HepG2 (cell line): ENCODE data around the gene PPP4C. TPM values are rescaled to one million over a fixed set of nuclear protein-coding genes. Genes with fewer than 3 reads are reported as not detected.

Experiments used
- ATAC-seq: fragments of 200-7000 bp; cut with Tn5 transposase; 3 replicates; pipeline ENCODE4 v1.9.1; 2020; ENCODE audit warnings: mild to moderate bottlenecking, moderate library complexity
- BruUV-seq: library from RNA; stranded (reverse); fragments of 400-500 nt; replicated peaks from 2 replicates; lab custom pipeline; 2021; lab: Mats Ljungman, UMichigan
- CTCF ChIA-PET: fragments of 300-600 bp; formaldehyde crosslinking; extraction: SDS; loops from one replicate; lab custom pipeline; 2021; ENCODE audit warnings: low total read pairs, inconsistent platforms, low intra/inter-chr PET ratio; lab: Yijun Ruan, JAX
- POLR2A ChIA-PET: fragments of 350-600 bp; sonication (Branson Sonifier 250); formaldehyde crosslinking; loops from one replicate; lab custom pipeline; 2020; ENCODE audit warnings: antibody characterized with exemption, inconsistent platforms; lab: Yijun Ruan, JAX
- DNase-seq: peaks from one replicate; pipeline ENCODE4 v3.0.0-alpha.2; 2015; ENCODE audit warnings: low spot score
- FAIRE-seq: peaks from 3 replicates; lab custom pipeline; 2011; peaks lifted over from hg19 to GRCh38; lab: Jason Lieb, UNC
- H2AFZ ChIP-seq: one replicate; pipeline ENCODE4 v1.6.1; 2011; ENCODE audit warnings: low read length, inconsistent platforms
- H3K27ac ChIP-seq: fragments of 300-600 bp; 3 replicates; pipeline ENCODE4 v1.8.0; 2011; ENCODE audit warnings: mixed run types, mild to moderate bottlenecking, mixed read lengths, low read length, inconsistent platforms; ENCODE audit not compliant: insufficient read depth; ENCODE audit errors: extremely low read length
- H3K27me3 ChIP-seq, 2 experiments: fragments of 200-600 bp in 1 of 2; 2 replicates in 1 of 2; 3 replicates in 1 of 2; pipeline versions ENCODE4 v1.6.0 to v1.8.0; 2011; ENCODE audit warnings: low read length in 2 of 2, mild to moderate bottlenecking in 2 of 2, moderate library complexity in 2 of 2, inconsistent platforms in 1 of 2; ENCODE audit not compliant: insufficient read depth in 2 of 2, control insufficient read depth in 1 of 2
- H3K36me3 ChIP-seq, 2 experiments: fragments of 200-600 bp in 1 of 2; replicated peaks in 1 of 2; 2 replicates in 1 of 2; 3 replicates in 1 of 2; pipeline versions ENCODE4 v1.5.1 to v1.8.0; 2011; ENCODE audit warnings: low read length in 2 of 2, inconsistent platforms in 1 of 2; ENCODE audit not compliant: insufficient read depth in 2 of 2, control insufficient read depth in 1 of 2
- H3K4me1 ChIP-seq: 2 replicates; pipeline ENCODE4 v1.5.1; 2012; ENCODE audit warnings: low read length, inconsistent platforms; ENCODE audit not compliant: insufficient read depth
- H3K4me2 ChIP-seq: 2 replicates; pipeline ENCODE4 v1.6.0; 2011; ENCODE audit warnings: low read depth, low read length, inconsistent platforms
- H3K4me3 ChIP-seq, 3 experiments: fragments of 200-600 bp in 1 of 3; sonication (generic), shearing (Covaris generic) in 1 of 3; replicated peaks in 1 of 3; 2 replicates each; pipeline ENCODE4 v1.5.1; 2011 to 2016; ENCODE audit warnings: low read length in 3 of 3, inconsistent platforms in 2 of 3, low read depth in 2 of 3, mild to moderate bottlenecking in 2 of 3, control low read depth in 1 of 3, mixed read lengths in 1 of 3; ENCODE audit not compliant: insufficient read depth in 1 of 3
- H3K79me2 ChIP-seq: one replicate; pipeline ENCODE4 v1.6.1; 2011; ENCODE audit warnings: low read length, inconsistent platforms; ENCODE audit not compliant: insufficient read depth
- H3K9ac ChIP-seq: 2 replicates; pipeline ENCODE4 v1.6.0; 2011; ENCODE audit warnings: mild to moderate bottlenecking, low read depth, low read length, inconsistent platforms; ENCODE audit not compliant: insufficient read depth
- H3K9me3 ChIP-seq: 2 replicates; pipeline ENCODE4 v1.5.1; 2012; ENCODE audit warnings: mild to moderate bottlenecking, low read length
- H4K20me1 ChIP-seq: 2 replicates; pipeline ENCODE4 v1.6.0; 2011; ENCODE audit warnings: inconsistent platforms, mild to moderate bottlenecking, low read length, moderate library complexity; ENCODE audit not compliant: insufficient read depth
- GTF2F1 ChIP-seq: fragments of 150-350 bp; IDR thresholded peaks from 2 replicates; pipeline ENCODE4 v1.6.1; 2014; ENCODE audit warnings: low read length
- HNRNPL ChIP-seq: fragments of 200-400 bp; formaldehyde crosslinking; IDR thresholded peaks from 2 replicates; pipeline ENCODE4 v1.6.1; 2017; ENCODE audit warnings: mild to moderate bottlenecking, low read depth, low read length
- KAT2B ChIP-seq: fragments of 150-350 bp; IDR thresholded peaks from 2 replicates; pipeline ENCODE4 v1.6.1; 2014; ENCODE audit warnings: low read depth, low read length, borderline replicate concordance
- KDM5A ChIP-seq: fragments of 200-600 bp; sonication (generic); IDR thresholded peaks from 2 replicates; pipeline ENCODE4 v1.7.0; 2018; ENCODE audit warnings: antibody characterized with exemption, mild to moderate bottlenecking, low read length, borderline replicate concordance
- MEIS2 ChIP-seq: sonication (generic); formaldehyde crosslinking; IDR thresholded peaks from 2 replicates; pipeline ENCODE4 v1.9.0; 2021; ENCODE audit warnings: mild to moderate bottlenecking, missing genetic modification reagents
- MIXL1 ChIP-seq: IDR thresholded peaks from 2 replicates; pipeline ENCODE4 v1.6.1; 2016
- SMARCE1 ChIP-seq: fragments of 450-650 bp; IDR thresholded peaks from 2 replicates; pipeline ENCODE4 v1.6.1; 2017; ENCODE audit warnings: borderline replicate concordance
- SP2 ChIP-seq: sonication (generic); formaldehyde crosslinking; IDR thresholded peaks from 2 replicates; pipeline ENCODE4 v1.5.1; 2020; ENCODE audit warnings: mild to moderate bottlenecking, missing genetic modification reagents
- U2AF1 ChIP-seq: fragments of 200-400 bp; formaldehyde crosslinking; optimal IDR thresholded peaks from 2 replicates; pipeline ENCODE3; 2017; ENCODE audit warnings: mild to moderate bottlenecking, low read depth, low read length
- U2AF2 ChIP-seq: fragments of 200-400 bp; formaldehyde crosslinking; IDR thresholded peaks from 2 replicates; pipeline ENCODE4 v1.6.1; 2017; ENCODE audit warnings: low read depth, mild to moderate bottlenecking, low read length
- ZFP37 ChIP-seq: sonication (generic); formaldehyde crosslinking; IDR thresholded peaks from 2 replicates; pipeline ENCODE4 v1.4.0; 2020; ENCODE audit warnings: missing genetic modification reagents, borderline replicate concordance
- ZNF337 ChIP-seq: sonication (generic); formaldehyde crosslinking; IDR thresholded peaks from 2 replicates; pipeline ENCODE4 v1.5.1; 2020; ENCODE audit warnings: missing genetic modification reagents, low read depth, mild to moderate bottlenecking, borderline replicate concordance
- ZNF446 ChIP-seq: sonication (generic); formaldehyde crosslinking; IDR thresholded peaks from 2 replicates; pipeline ENCODE4 v1.5.0; 2020; ENCODE audit warnings: mild to moderate bottlenecking, missing genetic modification reagents
- ZNF782 ChIP-seq: sonication (generic); formaldehyde crosslinking; IDR thresholded peaks from 2 replicates; pipeline ENCODE4 v1.4.0; 2020; ENCODE audit warnings: missing genetic modification reagents, mild to moderate bottlenecking, borderline replicate concordance
- ZNF883 ChIP-seq: sonication (generic); formaldehyde crosslinking; IDR thresholded peaks from 2 replicates; pipeline ENCODE4 v1.5.1; 2020; ENCODE audit warnings: mild to moderate bottlenecking, missing genetic modification reagents; ENCODE audit errors: not compliant biosample characterization
- WGBS: methylation state at CpG from one replicate; pipeline ENCODE4 v1.1.6; 2017; ENCODE audit warnings: low lambda C conversion rate; 5-methylcytosine and 5-hydroxymethylcytosine counted together
- in situ Hi-C: cut with HindIII; loops from 2 replicates; pipeline ENCODE4 v1.10.0; 2017; ENCODE audit warnings: low pct_unique_long_range_greater_than_20kb; ENCODE audit not compliant: extremely low pct_ligation_motif_present
- intact Hi-C: fragments of 100-400 bp; cut with micrococcal nuclease; formaldehyde crosslinking; loops from one replicate; pipeline ENCODE4 v1.10.0; 2022; ENCODE audit not compliant: unreplicated experiment
- polyA plus RNA-seq, 8 experiments: library from polyadenylated mRNA; depleted of rRNA in 3 of 8; stranded (reverse) in 7 of 8; unstranded in 1 of 8; fragments of >200 nt; fragmentation: Illumina TruSeq in 4 of 8; extraction: Trizol in 4 of 8; gene quantifications; 2 replicates each; pipeline versions ENCODE4 v1.2.1 to v1.2.3, GENCODE V29; 2011 to 2016; ENCODE audit warnings: low read depth in 4 of 8, missing spikeins in 1 of 8, mixed read lengths in 1 of 8; ENCODE audit not compliant: insufficient read depth in 1 of 8
- total RNA-seq, 5 experiments: library from RNA; depleted of rRNA; stranded (reverse); fragments of >200 nt; fragmentation: Illumina TruSeq; extraction: Trizol; gene quantifications; 2 replicates each; pipeline ENCODE4 v1.2.3, GENCODE V29; 2016; ENCODE audit warnings: low read depth in 1 of 5
- TF ChIP-seq, protein P1 (sequence below), 2 experiments: sonication (generic) in 1 of 2; formaldehyde crosslinking in 1 of 2; IDR thresholded peaks; 2 replicates each; pipeline versions ENCODE4 v1.4.0 to v1.6.1; 2016 to 2020; ENCODE audit warnings: borderline replicate concordance in 1 of 2, low read depth in 1 of 2, mild to moderate bottlenecking in 1 of 2, missing genetic modification reagents in 1 of 2
- TF ChIP-seq, protein P2 (sequence below): IDR thresholded peaks from 2 replicates; pipeline ENCODE4 v1.6.1; 2016; ENCODE audit warnings: low read depth, control low read depth

Gene PPP4C
- total and polyA plus RNA-seq, 2 of the 13 experiments (the other 11 are each of a cell fraction or from before 2014, with no cell fraction given) = 176 to 220 TPM

DNA sequence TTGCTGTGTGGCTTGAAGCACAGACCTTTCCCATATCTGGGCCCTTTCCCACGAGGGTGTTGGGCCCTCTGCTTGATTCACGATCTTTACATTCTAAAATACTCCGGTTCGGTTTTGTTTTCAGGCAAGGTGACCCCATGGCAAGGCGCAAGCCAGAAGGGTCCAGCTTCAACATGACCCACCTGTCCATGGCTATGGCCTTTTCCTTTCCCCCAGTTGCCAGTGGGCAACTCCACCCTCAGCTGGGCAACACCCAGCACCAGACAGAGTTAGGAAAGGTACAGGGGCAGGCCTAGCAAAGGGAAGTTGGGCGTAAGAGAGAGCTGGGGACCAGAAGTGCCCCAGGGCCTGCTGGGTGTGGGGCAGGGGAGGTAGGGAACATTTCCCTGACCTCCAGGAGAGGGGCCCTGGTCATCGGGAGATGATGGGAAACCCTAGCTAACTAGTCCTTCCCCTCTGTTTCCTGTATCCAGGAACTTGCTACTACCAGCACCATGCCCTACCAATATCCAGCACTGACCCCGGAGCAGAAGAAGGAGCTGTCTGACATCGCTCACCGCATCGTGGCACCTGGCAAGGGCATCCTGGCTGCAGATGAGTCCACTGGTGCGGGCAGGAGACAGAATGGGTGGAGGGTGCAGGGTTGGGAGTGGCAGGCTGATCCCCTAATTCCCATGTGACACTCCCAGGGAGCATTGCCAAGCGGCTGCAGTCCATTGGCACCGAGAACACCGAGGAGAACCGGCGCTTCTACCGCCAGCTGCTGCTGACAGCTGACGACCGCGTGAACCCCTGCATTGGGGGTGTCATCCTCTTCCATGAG is 8.8 kb upstream of the PPP4C start (continued):
- TF ChIP-seq MIXL1 (CRISPR knock-in tag) (no peak), ZNF337 (CRISPR knock-in tag) (no peak), MEIS2 (CRISPR knock-in tag) (no peak), KAT2B (no peak), HNRNPL (peak; percentile 76), U2AF2 (no peak)

DNA sequence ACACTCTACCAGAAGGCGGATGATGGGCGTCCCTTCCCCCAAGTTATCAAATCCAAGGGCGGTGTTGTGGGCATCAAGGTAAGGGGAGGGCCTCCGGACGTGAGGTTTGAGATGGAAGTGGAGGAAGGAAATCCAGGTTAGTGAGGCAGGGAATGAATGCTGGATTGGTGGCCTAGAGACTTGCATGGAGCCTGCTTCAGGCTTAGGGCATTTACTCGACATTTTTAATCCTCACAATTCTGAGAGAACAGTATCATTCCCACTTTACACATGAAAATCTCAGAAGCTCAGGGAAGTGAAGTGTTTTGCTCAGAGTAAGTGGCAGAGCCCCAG is 8.2 kb upstream of the PPP4C start:
- Histone ChIP-seq H3K27me3 (peaks cover 0 to 2% of the 10 kb centered on the region in 2 experiments; a peak in 1 of 5 replicates), H3K36me3 (peaks cover 35 to 57% of the 10 kb centered on the region in 2 experiments), H3K4me3 (peak overlapping the region; percentile 92 to 100 (median 95)), H3K79me2 (peaks cover 59% of the 10 kb centered on the region), H2AFZ (no peak overlapping the region), H3K4me2 (peak overlapping the region; percentile 99), H4K20me1 (peaks cover 68% of the 10 kb centered on the region), H3K27ac (no peak overlapping the region), H3K9me3 (no peaks in the 10 kb centered on the region), H3K9ac (peak overlapping the region; percentile 90), H3K4me1 (peaks cover 66% of the 10 kb centered on the region)
- ChIA-PET POLR2A (interaction anchor here (3.4 to 9.1 kb wide), 2 partner anchors 8 to 23 kb away, joined by 100 to 120 read pairs; partner anchors contain the start of genes PPP4C and TBX6), CTCF (no interaction called here)
- FAIRE-seq (no peak), ATAC-seq (no peak), DNase-seq (no peak)
- intact Hi-C loops = loop anchor here (5.0 kb wide), 1 partner anchor 680 kb away; the partner anchor contains the start of gene PHKG2
- BruUV-seq = no TSS peak
- WGBS = 85% methylated on average over 6 of the region's 6 CpGs
- in situ Hi-C loops = no loop called here
- TF ChIP-seq, protein P1, sequence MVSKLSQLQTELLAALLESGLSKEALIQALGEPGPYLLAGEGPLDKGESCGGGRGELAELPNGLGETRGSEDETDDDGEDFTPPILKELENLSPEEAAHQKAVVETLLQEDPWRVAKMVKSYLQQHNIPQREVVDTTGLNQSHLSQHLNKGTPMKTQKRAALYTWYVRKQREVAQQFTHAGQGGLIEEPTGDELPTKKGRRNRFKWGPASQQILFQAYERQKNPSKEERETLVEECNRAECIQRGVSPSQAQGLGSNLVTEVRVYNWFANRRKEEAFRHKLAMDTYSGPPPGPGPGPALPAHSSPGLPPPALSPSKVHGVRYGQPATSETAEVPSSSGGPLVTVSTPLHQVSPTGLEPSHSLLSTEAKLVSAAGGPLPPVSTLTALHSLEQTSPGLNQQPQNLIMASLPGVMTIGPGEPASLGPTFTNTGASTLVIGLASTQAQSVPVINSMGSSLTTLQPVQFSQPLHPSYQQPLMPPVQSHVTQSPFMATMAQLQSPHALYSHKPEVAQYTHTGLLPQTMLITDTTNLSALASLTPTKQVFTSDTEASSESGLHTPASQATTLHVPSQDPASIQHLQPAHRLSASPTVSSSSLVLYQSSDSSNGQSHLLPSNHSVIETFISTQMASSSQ (IDR thresholded peaks at IDR 0.05; ENCODE audit: low read depth) = no peak
- TF ChIP-seq, protein P1 (CRISPR knock-in tag; IDR thresholded peaks at IDR 0.05; ENCODE audit: borderline replicate concordance) = 0 out of 2 replicates have a peak, but pooled peaks have one; percentile 5
- TF ChIP-seq SMARCE1 (no peak), KDM5A (no peak), ZNF883 (no peak), ZFP37 (CRISPR knock-in tag) (no peak), ZNF782 (no peak), SP2 (no peak), U2AF1 (no peak), GTF2F1 (no peak), HNRNPL (0 out of 2 replicates have a peak, but pooled peaks have one; percentile 4), ZNF446 (CRISPR knock-in tag) (no peak)
- TF ChIP-seq, protein P2, sequence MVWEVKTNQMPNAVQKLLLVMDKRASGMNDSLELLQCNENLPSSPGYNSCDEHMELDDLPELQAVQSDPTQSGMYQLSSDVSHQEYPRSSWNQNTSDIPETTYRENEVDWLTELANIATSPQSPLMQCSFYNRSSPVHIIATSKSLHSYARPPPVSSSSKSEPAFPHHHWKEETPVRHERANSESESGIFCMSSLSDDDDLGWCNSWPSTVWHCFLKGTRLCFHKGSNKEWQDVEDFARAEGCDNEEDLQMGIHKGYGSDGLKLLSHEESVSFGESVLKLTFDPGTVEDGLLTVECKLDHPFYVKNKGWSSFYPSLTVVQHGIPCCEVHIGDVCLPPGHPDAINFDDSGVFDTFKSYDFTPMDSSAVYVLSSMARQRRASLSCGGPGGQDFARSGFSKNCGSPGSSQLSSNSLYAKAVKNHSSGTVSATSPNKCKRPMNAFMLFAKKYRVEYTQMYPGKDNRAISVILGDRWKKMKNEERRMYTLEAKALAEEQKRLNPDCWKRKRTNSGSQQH (CRISPR knock-in tag) = 0 out of 2 replicates have a peak, but pooled peaks have one; percentile 44
